ENCODE measurements around the gene FUNDC1.
"Not testable (repeated sequence)": the region's sequence is repeated elsewhere in the genome, so short reads cannot be mapped to it uniquely, and the experiment has no call there.

Gene FUNDC1

GRCh38 chrX:44542567-44543325 is at the start of gene FUNDC1:
Gene FUNDC1 (minus strand): TSS chrX:44542859. CDS start chrX:44542832, 27 bp downstream.
- peak; percentile 81 to 84 for DNase-seq (ENCODE audit: extremely low read depth in 1 of 2, low read depth in 1 of 2)

- no peak for DNase-seq (ENCODE audit: extremely low read depth in 1 of 2, low read depth in 1 of 2)
These were observed 43.2 kb upstream of the FUNDC1 start for GRCh38 chrX:44585866-44586265.

DNA sequence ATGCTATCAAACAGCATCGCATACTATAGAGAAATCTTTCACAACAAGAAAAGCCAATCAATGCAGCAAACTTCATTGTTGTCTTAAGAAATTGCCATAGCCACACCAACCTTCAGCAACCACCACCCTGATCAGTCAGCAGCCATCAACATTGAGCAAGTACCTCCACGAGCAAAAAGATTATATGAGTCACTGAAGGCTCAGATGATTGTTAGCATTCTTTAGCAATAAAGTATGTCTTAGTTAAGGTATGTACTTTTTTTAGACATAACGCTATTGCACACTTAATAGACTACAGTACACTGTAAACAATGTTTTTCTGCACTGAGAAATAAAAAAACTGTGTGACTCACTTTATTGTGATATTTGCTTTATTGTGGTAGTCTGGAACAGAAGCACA is 37.8 kb upstream of the FUNDC1 start:
- no peak for DNase-seq (ENCODE audit: extremely low read depth in 1 of 2, low read depth in 1 of 2)

- no peak for DNase-seq (ENCODE audit: extremely low read depth in 1 of 2, low read depth in 1 of 2)
These were observed 29.8 kb upstream of the FUNDC1 start for GRCh38 chrX:44572340-44572938.

GRCh38 chrX:44570522-44570921 is 27.9 kb upstream of the FUNDC1 start:
- no peak for DNase-seq (ENCODE audit: extremely low read depth in 1 of 2, low read depth in 1 of 2)

- no peak for DNase-seq (ENCODE audit: extremely low read depth in 1 of 2, low read depth in 1 of 2)
These were observed 26.5 kb upstream of the FUNDC1 start for GRCh38 chrX:44569122-44569521.

DNA sequence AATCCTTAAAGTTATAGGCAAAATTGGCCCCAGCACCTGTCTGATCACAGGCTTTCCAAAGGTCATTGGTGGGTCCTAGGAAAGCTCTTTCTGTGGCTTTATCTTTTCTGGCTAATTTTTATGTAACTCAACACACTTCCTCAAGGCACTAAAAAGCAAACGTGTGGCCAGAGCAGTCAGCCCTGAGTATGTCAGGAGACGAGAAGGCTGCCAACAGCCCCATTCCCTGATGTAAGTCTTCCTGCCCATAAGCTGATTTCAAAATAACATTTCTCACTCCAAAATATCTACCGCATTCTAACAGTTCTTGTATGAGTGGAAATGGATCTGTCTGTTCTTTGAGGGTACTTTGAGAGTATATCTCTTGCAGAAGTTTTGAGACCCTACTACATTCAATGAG is 25.5 kb upstream of the FUNDC1 start:
- DNase-seq (ENCODE audit: extremely low read depth in 1 of 2, low read depth in 1 of 2), result no peak

GRCh38 chrX:44561896-44562295 is 19.2 kb upstream of the FUNDC1 start:
- not testable (repeated sequence) for DNase-seq (ENCODE audit: extremely low read depth in 1 of 2, low read depth in 1 of 2)

DNA sequence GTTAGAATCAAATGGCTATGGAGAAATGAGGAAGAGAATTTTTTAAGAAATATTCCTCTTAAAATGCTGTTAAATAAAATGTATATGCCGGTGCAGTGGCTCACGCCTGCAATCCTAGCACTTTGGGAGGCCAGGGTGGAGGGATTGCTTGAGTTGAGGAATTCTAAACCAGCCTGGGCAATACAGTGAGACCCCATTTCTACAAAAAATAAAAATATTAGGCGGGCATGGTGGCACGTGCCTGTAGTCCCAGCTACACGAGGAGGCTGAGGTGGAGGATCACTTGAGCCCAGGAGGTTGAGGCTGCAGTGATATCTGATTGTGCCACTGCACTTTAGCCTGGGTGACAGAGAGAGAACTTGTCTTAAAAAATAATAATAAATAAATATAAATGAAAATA is 7.9 kb upstream of the FUNDC1 start:
- DNase-seq (ENCODE audit: extremely low read depth in 1 of 2, low read depth in 1 of 2), result no peak

DNA sequence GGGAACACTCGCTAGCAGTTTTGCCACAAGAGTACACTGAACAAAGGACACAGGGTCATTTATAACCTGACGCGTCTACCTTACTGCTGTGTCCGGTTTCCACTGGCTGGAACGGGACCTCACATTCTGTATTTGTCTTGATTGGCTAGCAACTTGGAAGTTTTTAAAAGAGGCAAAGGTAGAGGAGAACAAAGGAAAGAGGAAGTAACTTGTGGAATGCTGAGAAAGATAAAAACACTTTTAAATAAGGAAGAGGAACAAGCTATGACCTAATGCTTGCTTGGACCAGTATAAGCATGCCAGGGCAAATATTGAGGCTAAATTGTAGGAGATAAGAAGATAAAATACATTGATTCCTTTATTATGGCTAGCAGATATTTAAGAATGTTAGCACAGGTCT is 2.8 kb upstream of the FUNDC1 start:
- DNase-seq (ENCODE audit: extremely low read depth in 1 of 2, low read depth in 1 of 2), result not testable (repeated sequence)

DNA sequence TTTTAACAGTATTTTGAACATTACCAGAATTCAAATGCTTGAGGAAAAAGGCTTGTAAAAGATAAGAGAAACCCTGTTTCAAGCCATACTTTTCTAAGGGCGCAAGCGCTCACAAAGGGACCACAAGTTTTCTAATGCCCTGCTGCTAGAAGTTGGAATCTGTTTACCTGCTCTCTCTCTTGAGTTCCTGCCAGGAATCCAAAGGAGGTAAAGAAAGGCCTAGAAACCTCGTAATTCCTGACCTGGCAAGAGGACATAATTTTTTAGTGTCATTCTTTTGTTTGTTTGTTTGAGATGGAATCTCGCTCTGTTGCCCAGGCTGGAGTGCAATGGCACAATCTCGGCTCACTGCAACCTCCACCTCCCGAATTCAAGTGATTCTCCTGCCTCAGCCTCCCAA is 1.4 kb upstream of the FUNDC1 start:
- DNase-seq (ENCODE audit: extremely low read depth in 1 of 2, low read depth in 1 of 2), result no peak

- no peak for DNase-seq (ENCODE audit: extremely low read depth in 1 of 2, low read depth in 1 of 2)
These were observed 6.5 kb downstream of the FUNDC1 start for GRCh38 chrX:44536198-44536597.

DNA sequence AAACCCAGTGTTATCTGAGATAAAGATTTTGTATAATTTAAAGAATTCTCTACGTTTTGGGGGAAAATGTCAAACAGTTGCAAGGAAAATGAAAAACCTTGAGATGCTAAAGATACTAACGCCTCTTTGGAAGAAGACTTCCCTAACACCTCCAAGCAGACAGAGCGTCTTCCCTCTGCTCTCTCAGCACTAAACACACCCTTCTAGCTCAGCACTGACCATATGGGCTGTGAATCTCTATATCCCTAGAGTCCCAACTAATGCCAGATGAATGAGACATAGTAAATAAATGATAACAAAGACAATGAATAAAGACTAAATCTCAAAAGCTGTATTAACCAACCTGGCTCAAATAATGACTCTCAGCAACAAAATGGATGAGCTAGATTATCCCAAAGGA is 13.3 kb downstream of the FUNDC1 start:
- no peak for DNase-seq (ENCODE audit: extremely low read depth in 1 of 2, low read depth in 1 of 2)

- no peak for DNase-seq (ENCODE audit: extremely low read depth in 1 of 2, low read depth in 1 of 2)
These were observed 28.4 kb downstream of the FUNDC1 start for GRCh38 chrX:44514272-44514671.

GRCh38 chrX:44507292-44507691 is 35.4 kb downstream of the FUNDC1 start:
- DNase-seq (ENCODE audit: extremely low read depth in 1 of 2, low read depth in 1 of 2), result no peak

GRCh38 chrX:44506678-44507077 is 36.0 kb downstream of the FUNDC1 start:
- DNase-seq (ENCODE audit: extremely low read depth in 1 of 2, low read depth in 1 of 2), result no peak

DNA sequence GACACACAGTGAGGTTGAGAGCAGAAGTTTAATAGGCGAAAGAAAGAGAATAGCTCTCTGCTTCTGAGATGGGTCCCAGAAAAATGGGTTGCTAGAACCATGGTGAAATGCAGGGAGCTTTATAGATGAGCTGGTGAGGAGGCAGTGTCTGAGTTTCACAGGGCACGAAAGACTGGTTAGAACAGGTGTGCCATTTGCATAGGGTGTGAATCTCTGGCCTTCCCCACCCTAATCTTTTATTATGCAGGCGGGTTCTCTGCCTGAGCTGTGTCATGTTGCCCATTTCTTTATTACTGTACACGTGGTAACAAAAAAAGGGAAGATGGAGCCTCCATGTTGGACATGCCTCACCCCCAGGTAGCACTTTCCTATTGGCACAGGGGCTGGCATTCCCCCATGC is 39.1 kb downstream of the FUNDC1 start:
- no peak for DNase-seq (ENCODE audit: extremely low read depth in 1 of 2, low read depth in 1 of 2)

GRCh38 chrX:44495091-44495490 is 47.6 kb downstream of the FUNDC1 start:
- DNase-seq (ENCODE audit: extremely low read depth in 1 of 2, low read depth in 1 of 2), result no peak

DNA sequence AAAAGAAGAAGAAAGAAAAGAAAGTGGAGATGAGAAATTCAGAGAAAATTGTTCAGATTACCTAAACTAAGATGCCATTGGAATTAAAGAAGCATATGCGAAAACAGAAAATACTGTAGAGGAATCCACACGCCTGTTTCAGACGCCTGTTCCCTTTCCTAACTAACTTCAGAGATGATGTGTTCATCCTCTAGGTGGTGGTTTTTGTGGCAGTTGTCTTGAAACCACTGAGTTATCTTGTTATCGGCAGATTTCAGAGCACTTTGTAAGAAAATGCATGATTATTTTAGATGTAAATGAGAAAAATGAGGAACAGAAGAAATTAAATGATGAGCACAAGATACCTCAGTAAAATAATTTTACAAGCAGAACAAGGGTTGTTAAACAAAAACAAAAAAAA is 48.3 kb downstream of the FUNDC1 start:
- no peak for DNase-seq (ENCODE audit: extremely low read depth in 1 of 2, low read depth in 1 of 2)

DNA sequence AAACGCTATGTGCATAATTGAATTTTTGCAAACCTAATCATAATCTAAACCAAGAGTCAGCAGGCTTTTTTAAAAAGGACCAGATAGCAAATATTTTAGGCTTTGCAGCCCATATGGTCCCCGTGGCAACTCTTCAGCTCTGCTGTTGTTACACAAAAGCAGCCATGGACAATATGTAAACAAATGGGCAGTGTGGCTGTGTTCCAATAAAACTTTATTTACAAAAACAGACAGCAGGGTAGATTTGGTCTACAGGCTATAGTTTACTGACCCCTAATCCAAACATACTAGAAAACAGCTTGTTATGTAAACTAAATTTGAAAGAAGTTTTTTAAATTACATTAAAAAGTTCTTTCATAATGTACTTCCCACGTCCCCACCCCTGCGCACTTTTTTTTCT is 53.1 kb downstream of the FUNDC1 start:
- DNase-seq (ENCODE audit: extremely low read depth in 1 of 2, low read depth in 1 of 2), result no peak

DNA sequence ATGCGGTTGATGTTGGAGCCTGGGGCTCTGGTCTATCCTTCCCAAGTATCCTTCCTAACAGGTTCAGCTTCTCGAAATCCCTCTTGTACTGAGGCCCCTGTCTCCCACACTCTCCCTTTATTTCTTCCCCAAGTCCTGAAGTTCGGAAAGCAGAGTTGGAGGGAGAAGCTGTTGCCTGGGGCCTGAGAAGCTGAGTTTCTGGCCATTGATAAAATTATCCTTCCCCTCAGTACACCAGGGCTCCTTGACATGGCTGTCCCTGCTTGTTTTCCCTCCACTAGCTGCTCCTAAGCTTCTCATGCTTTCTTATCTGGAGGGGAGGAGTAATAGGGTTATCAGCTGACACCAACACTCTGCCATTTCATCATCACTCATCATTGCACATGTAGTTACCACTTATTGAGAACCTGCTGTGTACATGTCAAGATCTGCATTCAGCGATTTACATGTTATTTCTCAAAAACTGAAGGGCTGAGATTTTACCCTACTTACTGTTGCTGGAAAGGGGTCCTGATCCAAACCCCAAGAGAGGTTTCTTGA is 58.0 kb downstream of the FUNDC1 start:
- DNase-seq (ENCODE audit: extremely low read depth in 1 of 2, low read depth in 1 of 2), result no peak

DNA sequence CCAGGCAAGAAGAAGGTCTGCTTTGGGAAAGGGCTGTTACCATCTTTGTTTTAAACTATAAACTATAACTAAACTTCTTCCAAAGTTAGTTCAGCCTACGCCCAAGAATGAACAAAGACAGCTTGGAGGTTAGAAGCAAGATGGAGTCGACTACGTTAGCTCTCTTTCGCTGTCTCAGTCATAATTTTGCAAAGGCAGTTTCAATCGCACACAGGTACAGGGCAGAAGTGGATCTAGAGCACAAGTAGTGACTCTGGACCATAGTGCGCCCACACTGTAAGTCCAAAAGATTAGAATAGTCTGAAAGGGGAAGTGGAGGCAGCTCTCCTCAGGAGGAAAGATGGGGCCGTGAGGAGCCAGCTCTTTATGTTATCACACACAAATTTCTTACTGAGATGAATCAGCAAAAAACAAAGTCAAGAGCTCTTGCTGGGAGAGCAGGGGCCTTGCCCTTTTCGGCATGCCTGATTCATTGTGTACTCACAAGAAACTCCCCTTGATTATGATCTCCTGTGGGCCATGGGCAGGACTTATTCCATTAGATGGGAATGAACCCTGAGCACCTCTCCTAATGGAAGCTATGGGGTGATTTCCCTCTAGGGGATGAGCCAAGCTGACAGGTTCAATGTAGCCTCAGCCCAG is 58.6 kb downstream of the FUNDC1 start:
- DNase-seq (ENCODE audit: extremely low read depth in 1 of 2, low read depth in 1 of 2), result no peak

Data from activated CD8-positive, alpha-beta memory T cell treated with anti-CD3 and anti-CD28 coated beads for 1 hour (primary cell).